Mucosa of descending colon (tissue), 3 donors: Measurements from ENCODE around the gene SPDYE17. TPM values are rescaled to one million over a fixed set of nuclear protein-coding genes. Genes with fewer than 3 reads are reported as not detected.
"Not testable (repeated sequence)": the region's sequence is repeated elsewhere in the genome, so short reads cannot be mapped to it uniquely, and the experiment has no call there.

Source experiments
- ATAC-seq: fragments of 200-7000 bp; cut with Tn5 transposase; one replicate; pipeline ENCODE4 v1.9.1; 2020; ENCODE audit warnings: mild to moderate bottlenecking, moderate library complexity
- DNase-seq, 3 donors: peaks; one replicate each; pipeline ENCODE4 v3.0.0-alpha.2; 2020
- H3K36me3 ChIP-seq: fragments of 200-600 bp; one replicate; pipeline ENCODE4 v1.8.0; 2021; ENCODE audit warnings: low read depth, mild to moderate bottlenecking
- H3K4me1 ChIP-seq: fragments of 200-600 bp; one replicate; pipeline ENCODE4 v1.8.0; 2021; ENCODE audit warnings: low read depth, mild to moderate bottlenecking
- H3K4me3 ChIP-seq: fragments of 200-600 bp; one replicate; pipeline ENCODE4 v1.8.0; 2021; ENCODE audit warnings: mild to moderate bottlenecking
- H3K9me3 ChIP-seq: fragments of 200-600 bp; one replicate; pipeline ENCODE4 v1.8.0; 2021; ENCODE audit warnings: mild to moderate bottlenecking
- intact Hi-C, 2 donors: fragments of 100-400 bp; cut with DNase I in 1 of 2; cut with micrococcal nuclease in 1 of 2; formaldehyde crosslinking; loops; one replicate each; pipeline versions ENCODE4 v1.11.0 to v1.11.1; 2022; cut with DNase I, micrococcal nuclease
- total RNA-seq, 3 donors: library from RNA; stranded (reverse); fragmentation: NEBNext Ultra II Directional in 2 of 3; extraction: Animal tissue kit (Norgen Biotek cat#: 25700) in 2 of 3; gene quantifications; one replicate each; pipeline versions ENCODE4 v1.2.1 to v1.2.4, GENCODE V29; 2021 to 2023
- donor health status: DM: no; HTN: no; CAD: no; lungs with moderate emphysema.
- donor health status: DM: no; HTN: no; CAD: no.
- donor health status: DM: no; HTN: yes; CAD: no.

Gene SPDYE17
- total RNA-seq, 3 donors from 2014 or later = not detected

- H3K4me3 ChIP-seq, ATAC-seq, intact Hi-C loops: not testable (repeated sequence)
Measured at GRCh38 chr7:76981187-76981970, 50.8 kb downstream of the SPDYE17 start.

GRCh38 chr7:76980576-76980975, 51.6 kb downstream of the SPDYE17 start:
- H3K36me3 ChIP-seq, ATAC-seq, intact Hi-C loops, DNase-seq, H3K9me3 ChIP-seq, H3K4me3 ChIP-seq, H3K4me1 ChIP-seq: not testable (repeated sequence)

More at GRCh38 chr7:76981187-76981970, 50.8 kb downstream of the SPDYE17 start:
- not testable (repeated sequence) for H3K4me1 ChIP-seq, H3K36me3 ChIP-seq, H3K9me3 ChIP-seq, DNase-seq

GRCh38 chr7:76977761-76978367, 54.3 kb downstream of the SPDYE17 start:
- H3K4me3 ChIP-seq, H3K4me1 ChIP-seq, H3K36me3 ChIP-seq, intact Hi-C loops, DNase-seq, ATAC-seq, H3K9me3 ChIP-seq: not testable (repeated sequence)

- intact Hi-C loops, H3K4me3 ChIP-seq, DNase-seq, ATAC-seq, H3K4me1 ChIP-seq, H3K36me3 ChIP-seq, H3K9me3 ChIP-seq: not testable (repeated sequence)
Measured at GRCh38 chr7:76974793-76975579, 57.2 kb downstream of the SPDYE17 start.

- intact Hi-C loops, DNase-seq, ATAC-seq: not testable (repeated sequence)
Measured at GRCh38 chr7:76974336-76974735, 57.8 kb downstream of the SPDYE17 start.

GRCh38 chr7:76972391-76972790, 59.8 kb downstream of the SPDYE17 start:
- intact Hi-C loops, H3K4me1 ChIP-seq, ATAC-seq, DNase-seq, H3K36me3 ChIP-seq, H3K4me3 ChIP-seq, H3K9me3 ChIP-seq: not testable (repeated sequence)

More at GRCh38 chr7:76974336-76974735, 57.8 kb downstream of the SPDYE17 start:
- not testable (repeated sequence) for H3K9me3 ChIP-seq, H3K36me3 ChIP-seq, H3K4me3 ChIP-seq, H3K4me1 ChIP-seq

Other genes starting within 250 kb of the SPDYE17 start
- 1 to 10 TPM in 1 of 3 donors, under 1 TPM in 2; 0.60 to 1.2 (median 0.76) TPM for gene SPDYE18, start 30.2 kb upstream of the SPDYE17 start, total RNA-seq
- 10 to 100 TPM in 2 of 3 donors, 1 to 10 TPM in 1; 7.5 to 20.5 (median 13.3) TPM for gene CCDC146, start 90.3 kb upstream of the SPDYE17 start, total RNA-seq
- 10 to 100 TPM; 21.3 to 66.3 (median 60.2) TPM for gene FGL2, start 167.5 kb upstream of the SPDYE17 start, total RNA-seq